Sigmoid colon (tissue), 4 donors: ENCODE measurements around the gene NUDT4.

Experiments
- POLR2A ChIP-seq, 2 donors: fragments of 450-650 bp; IDR thresholded peaks; one replicate each; pipeline ENCODE4 v1.6.1; 2016; ENCODE audit warnings: antibody characterized with exemption in 2 of 2, mild to moderate bottlenecking in 2 of 2, moderate library complexity in 2 of 2
- POLR2AphosphoS5 ChIP-seq, 4 donors: sonication (generic); formaldehyde crosslinking; IDR thresholded peaks; one replicate each; pipeline ENCODE4 v1.6.1; 2017; ENCODE audit warnings: antibody characterized with exemption in 4 of 4
- TF ChIP-seq, protein P1 (sequence below), 4 experiments: fragments of 450-650 bp in 3 of 4; fragments of 200-600 bp in 1 of 4; IDR thresholded peaks; one replicate each; pipeline ENCODE4 v1.5.1; 2016 to 2019; ENCODE audit warnings: antibody characterized with exemption in 4 of 4, mild to moderate bottlenecking in 3 of 4, moderate library complexity in 2 of 4

- TF ChIP-seq, protein P1, sequence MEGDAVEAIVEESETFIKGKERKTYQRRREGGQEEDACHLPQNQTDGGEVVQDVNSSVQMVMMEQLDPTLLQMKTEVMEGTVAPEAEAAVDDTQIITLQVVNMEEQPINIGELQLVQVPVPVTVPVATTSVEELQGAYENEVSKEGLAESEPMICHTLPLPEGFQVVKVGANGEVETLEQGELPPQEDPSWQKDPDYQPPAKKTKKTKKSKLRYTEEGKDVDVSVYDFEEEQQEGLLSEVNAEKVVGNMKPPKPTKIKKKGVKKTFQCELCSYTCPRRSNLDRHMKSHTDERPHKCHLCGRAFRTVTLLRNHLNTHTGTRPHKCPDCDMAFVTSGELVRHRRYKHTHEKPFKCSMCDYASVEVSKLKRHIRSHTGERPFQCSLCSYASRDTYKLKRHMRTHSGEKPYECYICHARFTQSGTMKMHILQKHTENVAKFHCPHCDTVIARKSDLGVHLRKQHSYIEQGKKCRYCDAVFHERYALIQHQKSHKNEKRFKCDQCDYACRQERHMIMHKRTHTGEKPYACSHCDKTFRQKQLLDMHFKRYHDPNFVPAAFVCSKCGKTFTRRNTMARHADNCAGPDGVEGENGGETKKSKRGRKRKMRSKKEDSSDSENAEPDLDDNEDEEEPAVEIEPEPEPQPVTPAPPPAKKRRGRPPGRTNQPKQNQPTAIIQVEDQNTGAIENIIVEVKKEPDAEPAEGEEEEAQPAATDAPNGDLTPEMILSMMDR (IDR thresholded peaks at IDR 0.05): no peak
- TF ChIP-seq POLR2AphosphoS5 (IDR thresholded peaks at IDR 0.05) (no peak), POLR2A (IDR thresholded peaks at IDR 0.05) (no peak)
These were observed 39.1 kb upstream of the NUDT4 start for GRCh38 chr12:93338598-93338997.
